GM12878 (cell line): ENCODE data around the gene FANCF.

Experiments used
- CBFB ChIP-seq: IDR thresholded peaks from 2 replicates; pipeline ENCODE4 v1.6.1; 2016; ENCODE audit warnings: antibody characterized with exemption, low read depth
- CTCF ChIP-seq, 3 experiments: IDR thresholded peaks in 2 of 3; conservative IDR thresholded peaks in 1 of 3; 2 replicates each; pipeline ENCODE4 v1.5.1; 2011; ENCODE audit warnings: low read depth in 3 of 3, low read length in 3 of 3, mild to moderate bottlenecking in 3 of 3, control low read depth in 2 of 3, moderate library complexity in 2 of 3, inconsistent platforms in 1 of 3, mixed read lengths in 1 of 3; ENCODE audit not compliant: control insufficient read depth in 2 of 3, insufficient read depth in 1 of 3; ENCODE audit errors: extremely low read depth in 1 of 3
- GABPA ChIP-seq: IDR thresholded peaks from 2 replicates; pipeline ENCODE4 v1.6.1; 2014; ENCODE audit warnings: antibody characterized with exemption, low read depth, mild to moderate bottlenecking, inconsistent platforms
- HDAC2 ChIP-seq: fragments of 200-600 bp; sonication (generic); IDR thresholded peaks from 2 replicates; pipeline ENCODE4 v1.6.1; 2017
- IKZF1 ChIP-seq: fragments of 450-650 bp; conservative IDR thresholded peaks from 2 replicates; pipeline ENCODE4 v1.6.1; 2017; ENCODE audit warnings: antibody characterized with exemption, mild to moderate bottlenecking
- MLLT1 ChIP-seq: fragments of 450-650 bp; IDR thresholded peaks from 2 replicates; pipeline ENCODE4 v1.6.1; 2016; ENCODE audit warnings: mild to moderate bottlenecking
- NFIC ChIP-seq: IDR thresholded peaks from 2 replicates; pipeline ENCODE4 v1.6.1; 2012; ENCODE audit warnings: low read depth, mild to moderate bottlenecking, inconsistent platforms, low read length, moderate library complexity
- POLR2A ChIP-seq: IDR thresholded peaks from 2 replicates; pipeline ENCODE4 v1.6.1; 2011; ENCODE audit warnings: low read depth, mild to moderate bottlenecking, low read length
- POLR2AphosphoS2 ChIP-seq: IDR thresholded peaks from 2 replicates; pipeline ENCODE4 v1.6.1; 2011; ENCODE audit warnings: low read depth, mild to moderate bottlenecking, low read length, improper control_type of control experiment, moderate library complexity
- POLR2AphosphoS5 ChIP-seq: IDR thresholded peaks from 2 replicates; pipeline ENCODE4 v1.6.1; 2011; ENCODE audit warnings: mild to moderate bottlenecking, low read length, inconsistent platforms
- RAD21 ChIP-seq: IDR thresholded peaks from 2 replicates; pipeline ENCODE4 v1.6.1; 2011; ENCODE audit warnings: mild to moderate bottlenecking, low read depth, low read length, moderate library complexity; ENCODE audit not compliant: insufficient read depth
- RELA ChIP-seq: fragments of 450-650 bp; IDR thresholded peaks from 2 replicates; pipeline ENCODE4 v1.8.0; 2014; ENCODE audit warnings: borderline replicate concordance; ENCODE audit not compliant: partially characterized antibody
- SUZ12 ChIP-seq: fragments of 200-600 bp; sonication (generic); IDR thresholded peaks from one replicate; pipeline ENCODE4 v1.6.1; 2018; ENCODE audit warnings: antibody characterized with exemption, mild to moderate bottlenecking; ENCODE audit not compliant: unreplicated experiment

DNA sequence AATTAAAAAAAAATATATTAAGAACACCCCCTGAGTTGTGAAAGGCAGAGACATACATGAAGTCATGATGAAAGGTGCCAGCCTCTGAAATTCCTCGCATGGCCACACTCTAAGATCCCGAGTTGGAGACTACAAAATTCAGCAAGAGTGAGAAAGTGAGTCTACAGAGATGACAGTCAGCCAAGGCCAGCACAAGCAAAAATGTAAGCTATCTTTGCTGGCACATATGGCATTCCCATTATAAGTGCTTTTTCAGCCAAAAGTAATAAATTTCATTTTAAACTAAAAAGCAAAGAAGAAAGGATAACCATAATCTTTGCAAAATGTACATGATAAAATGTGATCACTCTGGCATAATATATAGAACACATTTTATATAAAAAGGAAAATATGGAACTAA, 40.6 kb downstream of the FANCF start:
- TF ChIP-seq RAD21: no peak
- no peak for TF ChIP-seq MLLT1
- TF ChIP-seq IKZF1: no peak
- TF ChIP-seq HDAC2: no peak
- no peak for TF ChIP-seq CTCF (IDR thresholded peaks at IDR 0.05 in 2 of 3, conservative IDR thresholded peaks at IDR 0.05 in 1 of 3; ENCODE audit: control insufficient read depth in 2 of 3, extremely low read depth in 1 of 3, insufficient read depth in 1 of 3, low read depth in 3 of 3, low read length in 3 of 3)
- TF ChIP-seq POLR2AphosphoS5: no peak
- TF ChIP-seq POLR2A: no peak
- TF ChIP-seq CBFB: no peak
- no peak for TF ChIP-seq RELA
- TF ChIP-seq GABPA: no peak
- TF ChIP-seq NFIC: no peak
- no peak for TF ChIP-seq SUZ12
- TF ChIP-seq POLR2AphosphoS2: no peak
